DMS53 (cell line): Measurements from ENCODE around the gene GATA6.
A peak's percentile ranks its signal among the peaks of the same experiment; 100 is the strongest.

Experiments used
- DNase-seq: peaks from one replicate; lab custom pipeline; 2025; lab: John Stamatoyannopoulos, UW

Gene GATA6

DNA sequence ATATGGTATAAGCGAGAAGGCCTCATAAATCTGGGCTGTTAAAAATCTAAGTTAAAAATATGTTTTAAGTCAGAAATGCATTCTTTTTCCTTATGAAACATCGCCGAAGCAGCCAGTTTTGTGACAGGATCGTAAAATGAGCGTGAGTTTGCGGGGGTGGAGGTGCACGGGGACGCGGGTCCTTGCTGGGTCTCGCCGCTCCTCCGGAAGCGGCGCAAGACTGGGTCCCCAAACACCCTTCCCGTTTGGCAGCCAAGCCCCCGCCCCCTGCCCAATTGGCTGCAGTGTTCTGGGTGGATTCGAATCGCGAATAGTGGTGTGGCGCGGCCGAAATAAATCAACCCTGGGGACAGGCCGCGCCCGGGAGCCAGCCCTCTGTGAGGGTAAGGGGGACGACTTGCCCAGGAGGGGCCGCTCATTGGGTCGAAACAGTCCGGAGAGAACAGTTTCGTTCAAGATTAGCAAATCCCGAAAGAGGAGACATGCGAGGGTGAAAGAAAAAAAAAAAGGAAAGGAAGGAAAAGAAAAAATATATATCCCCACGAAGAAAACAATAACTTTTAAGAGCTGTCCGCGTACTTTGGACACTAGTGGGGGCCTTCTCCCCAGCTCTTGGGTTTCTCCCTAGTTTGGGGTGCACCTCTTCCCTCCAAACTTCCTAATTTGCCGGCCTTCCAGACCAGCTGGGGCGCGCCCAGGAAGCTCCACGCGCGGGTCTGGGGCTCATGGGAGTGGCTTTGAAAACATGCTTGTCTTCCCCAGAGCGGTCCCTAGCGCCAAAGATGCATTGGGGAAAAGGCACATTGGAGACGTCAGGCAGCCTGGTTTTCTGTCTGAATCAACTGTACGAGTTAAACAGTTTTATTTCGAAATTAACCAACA is 3.1 kb upstream of the GATA6 start:
- peak; percentile 47 for DNase-seq

DNA sequence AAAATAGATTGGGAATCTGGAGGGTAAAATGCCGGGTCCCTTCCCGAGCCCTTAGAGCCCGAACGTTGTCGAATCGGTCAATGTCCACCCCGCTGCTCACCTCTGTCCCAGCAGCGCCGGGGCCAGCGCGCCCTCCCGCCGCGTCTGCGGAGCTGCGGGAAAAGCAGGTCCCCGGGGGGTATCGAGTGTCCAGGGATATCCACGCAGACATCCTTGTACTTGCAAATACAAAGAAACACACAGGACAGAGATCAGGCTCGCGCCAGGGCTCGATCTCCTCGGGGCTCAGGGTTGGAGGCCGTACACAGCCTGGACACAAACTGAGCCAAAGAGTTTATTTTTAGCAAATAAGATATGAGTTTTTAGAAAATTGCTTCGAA is 2.3 kb upstream of the GATA6 start:
- peak; percentile 41 for DNase-seq

DNA sequence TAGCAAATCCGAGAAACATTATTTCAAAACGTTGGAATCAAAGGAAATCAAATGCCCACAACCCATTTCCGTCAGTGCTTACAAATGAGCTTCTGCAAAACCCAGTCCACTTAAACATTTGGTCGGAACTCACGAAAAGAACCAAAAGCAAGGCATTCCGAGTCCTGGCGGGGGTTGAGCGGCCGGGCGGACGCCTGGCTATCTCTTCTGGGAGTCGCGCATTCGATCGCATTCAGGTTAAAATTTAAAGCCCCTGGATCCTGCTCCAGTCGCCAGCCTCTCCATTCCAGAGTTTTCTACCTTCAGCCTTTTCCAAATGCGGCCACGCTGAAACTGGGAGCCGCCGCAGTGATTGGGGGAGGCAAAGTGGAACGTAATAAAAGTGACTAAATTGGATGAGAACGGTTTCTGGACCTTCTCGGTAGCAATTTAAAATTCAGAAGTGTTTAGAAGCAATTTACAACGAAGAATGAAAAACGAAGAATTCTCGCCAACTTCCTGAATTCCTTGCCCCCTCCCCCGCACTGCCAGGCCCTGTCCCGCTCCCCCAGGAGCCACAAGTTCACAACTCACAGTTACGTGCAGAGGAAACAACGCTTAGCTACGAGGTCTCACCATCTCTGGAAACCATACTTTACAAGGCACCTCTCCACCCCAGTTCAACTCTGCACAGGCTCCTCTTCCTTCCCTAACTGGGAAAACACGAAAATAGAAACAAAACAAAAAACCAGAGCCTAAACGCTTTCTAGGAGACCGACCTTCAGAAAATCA is 1.7 kb upstream of the GATA6 start:
- peak; percentile 46 for DNase-seq

DNA sequence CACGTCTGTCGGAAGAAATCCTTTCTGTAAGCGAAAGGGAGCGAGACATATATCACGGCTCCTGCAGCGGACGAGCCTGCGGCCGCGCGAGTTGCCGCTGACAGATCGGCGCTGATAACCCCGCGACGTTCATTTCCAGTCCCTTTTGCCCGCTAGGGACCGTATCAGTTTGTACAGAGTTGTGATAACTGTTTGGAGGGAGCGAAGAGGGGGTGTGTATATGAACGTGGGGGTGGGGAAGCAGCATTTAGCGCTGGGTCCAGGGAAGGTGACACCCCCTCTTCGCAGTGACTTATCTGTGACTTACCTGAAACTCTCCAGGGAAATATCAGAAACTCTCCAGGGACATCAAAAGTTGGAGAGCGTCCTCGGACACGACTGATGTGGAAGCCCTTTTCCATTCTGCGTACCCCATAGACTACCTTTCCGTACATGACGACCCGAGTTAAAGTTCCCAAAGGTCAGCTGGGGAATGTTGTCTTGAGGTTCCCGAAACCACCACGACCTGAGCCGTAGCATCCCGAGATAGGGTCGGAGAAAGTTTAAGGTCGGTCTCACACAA is 948 bp upstream of the GATA6 start:
- DNase-seq, result peak; percentile 79

DNA sequence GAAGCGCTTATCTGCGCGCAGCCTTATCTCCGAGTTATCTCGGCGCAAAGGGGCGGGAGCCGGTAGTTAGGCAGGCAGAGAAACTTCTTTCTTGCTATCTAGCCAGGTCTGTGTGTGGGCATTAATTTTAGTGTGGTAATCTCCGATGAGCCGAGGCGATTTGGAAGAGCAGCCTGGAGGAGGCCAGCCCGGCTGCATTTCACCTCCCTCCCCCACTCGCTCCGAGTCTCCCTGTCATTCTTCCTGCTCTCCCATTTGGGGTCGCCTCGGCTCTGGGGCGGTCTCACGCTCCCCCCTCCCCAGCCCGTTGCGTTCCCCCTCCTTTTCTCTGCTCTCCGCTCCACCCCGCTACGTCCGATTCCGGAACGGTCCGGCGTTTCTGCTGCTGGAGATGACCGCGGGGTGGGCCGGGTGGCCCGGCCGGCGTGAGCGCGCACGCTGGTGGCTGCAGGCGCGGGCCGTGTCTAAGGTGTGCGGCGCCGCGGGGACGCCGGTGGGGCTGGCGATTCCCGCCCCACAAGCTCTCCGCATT is 566 bp downstream of the GATA6 start:
- DNase-seq, result no peak

DNA sequence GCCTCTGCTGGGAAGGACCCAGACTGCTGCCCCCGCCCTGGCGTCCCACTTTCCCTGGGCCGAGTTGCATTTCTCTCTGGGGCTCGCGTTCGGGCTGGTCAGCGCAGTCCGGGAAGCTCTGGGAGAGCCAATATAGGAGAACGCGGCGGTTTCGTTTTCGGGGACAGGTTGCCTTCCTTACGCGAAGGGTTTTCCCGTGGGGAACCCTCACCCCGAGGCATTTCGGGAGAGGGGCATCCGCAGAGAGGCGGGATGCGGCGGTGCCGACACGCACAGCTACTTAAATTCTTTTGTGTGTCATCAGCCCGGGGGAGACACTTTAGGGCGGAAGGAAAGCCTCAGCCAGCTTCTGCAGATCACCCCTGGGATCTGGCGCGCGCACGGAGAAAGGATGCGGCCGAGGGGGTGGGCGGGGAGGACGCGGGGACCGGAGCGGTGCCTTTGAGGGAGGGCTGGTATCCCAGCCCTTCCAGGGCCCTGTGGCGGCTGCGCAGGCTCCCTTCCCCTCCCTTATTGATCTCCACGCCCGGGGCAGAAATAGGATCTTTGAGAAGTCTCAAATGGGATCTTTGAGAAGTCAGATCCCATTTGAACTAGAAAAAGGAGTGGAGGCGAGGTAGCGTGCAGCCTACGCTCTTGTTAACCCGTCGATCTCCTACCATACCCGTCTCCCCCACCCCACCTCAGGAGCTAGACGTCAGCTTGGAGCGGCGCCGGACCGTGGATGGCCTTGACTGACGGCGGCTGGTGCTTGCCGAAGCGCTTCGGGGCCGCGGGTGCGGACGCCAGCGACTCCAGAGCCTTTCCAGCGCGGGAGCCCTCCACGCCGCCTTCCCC is 1.2 kb downstream of the GATA6 start:
- DNase-seq, result peak; percentile 71

DNA sequence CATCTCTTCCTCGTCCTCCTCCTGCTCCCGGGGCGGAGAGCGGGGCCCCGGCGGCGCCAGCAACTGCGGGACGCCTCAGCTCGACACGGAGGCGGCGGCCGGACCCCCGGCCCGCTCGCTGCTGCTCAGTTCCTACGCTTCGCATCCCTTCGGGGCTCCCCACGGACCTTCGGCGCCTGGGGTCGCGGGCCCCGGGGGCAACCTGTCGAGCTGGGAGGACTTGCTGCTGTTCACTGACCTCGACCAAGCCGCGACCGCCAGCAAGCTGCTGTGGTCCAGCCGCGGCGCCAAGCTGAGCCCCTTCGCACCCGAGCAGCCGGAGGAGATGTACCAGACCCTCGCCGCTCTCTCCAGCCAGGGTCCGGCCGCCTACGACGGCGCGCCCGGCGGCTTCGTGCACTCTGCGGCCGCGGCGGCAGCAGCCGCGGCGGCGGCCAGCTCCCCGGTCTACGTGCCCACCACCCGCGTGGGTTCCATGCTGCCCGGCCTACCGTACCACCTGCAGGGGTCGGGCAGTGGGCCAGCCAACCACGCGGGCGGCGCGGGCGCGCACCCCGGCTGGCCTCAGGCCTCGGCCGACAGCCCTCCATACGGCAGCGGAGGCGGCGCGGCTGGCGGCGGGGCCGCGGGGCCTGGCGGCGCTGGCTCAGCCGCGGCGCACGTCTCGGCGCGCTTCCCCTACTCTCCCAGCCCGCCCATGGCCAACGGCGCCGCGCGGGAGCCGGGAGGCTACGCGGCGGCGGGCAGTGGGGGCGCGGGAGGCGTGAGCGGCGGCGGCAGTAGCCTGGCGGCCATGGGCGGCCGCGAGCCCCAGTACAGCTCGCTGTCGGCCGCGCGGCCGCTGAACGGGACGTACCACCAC is 2.1 kb downstream of the GATA6 start:
- peak; percentile 44 for DNase-seq

DNA sequence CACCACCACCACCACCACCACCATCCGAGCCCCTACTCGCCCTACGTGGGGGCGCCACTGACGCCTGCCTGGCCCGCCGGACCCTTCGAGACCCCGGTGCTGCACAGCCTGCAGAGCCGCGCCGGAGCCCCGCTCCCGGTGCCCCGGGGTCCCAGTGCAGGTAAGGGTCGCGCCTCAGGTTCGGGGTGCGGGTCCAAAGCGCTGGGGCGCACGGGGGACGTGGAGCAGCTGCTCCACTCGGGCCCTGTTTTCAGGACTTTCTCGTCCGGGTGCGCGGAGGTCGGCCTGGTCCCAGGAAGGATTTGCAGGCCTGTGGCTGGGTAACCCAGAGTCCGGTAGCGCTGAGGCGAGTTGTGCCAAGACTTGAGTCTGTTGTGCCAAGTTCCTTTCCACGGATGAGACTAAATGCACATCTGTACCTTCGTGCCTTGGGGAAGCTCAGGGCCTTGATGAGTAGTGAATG is 2.8 kb downstream of the GATA6 start:
- DNase-seq, result no peak

DNA sequence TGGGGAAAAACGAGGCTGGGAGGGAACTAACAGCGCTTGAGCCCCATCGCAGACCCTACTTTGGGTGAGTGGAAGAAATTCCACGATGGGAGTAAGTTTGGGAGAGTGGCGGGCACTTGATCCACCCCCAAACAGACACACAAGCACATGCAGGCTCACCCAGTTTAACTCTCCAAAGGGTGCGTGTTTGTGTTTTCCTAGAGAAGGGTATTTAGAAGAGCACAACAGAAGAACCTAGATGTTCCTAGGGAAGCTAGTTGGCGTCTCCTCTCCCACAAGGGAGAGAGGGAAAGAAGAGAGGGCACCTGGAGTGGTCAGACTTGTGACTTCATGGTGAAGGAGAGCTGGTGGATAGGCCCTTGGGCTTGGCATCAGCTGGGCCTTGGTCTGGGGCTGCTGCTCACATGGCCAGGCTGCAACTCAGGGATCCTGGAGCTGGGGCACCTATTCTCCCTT is 3.2 kb downstream of the GATA6 start:
- DNase-seq, result no peak

DNA sequence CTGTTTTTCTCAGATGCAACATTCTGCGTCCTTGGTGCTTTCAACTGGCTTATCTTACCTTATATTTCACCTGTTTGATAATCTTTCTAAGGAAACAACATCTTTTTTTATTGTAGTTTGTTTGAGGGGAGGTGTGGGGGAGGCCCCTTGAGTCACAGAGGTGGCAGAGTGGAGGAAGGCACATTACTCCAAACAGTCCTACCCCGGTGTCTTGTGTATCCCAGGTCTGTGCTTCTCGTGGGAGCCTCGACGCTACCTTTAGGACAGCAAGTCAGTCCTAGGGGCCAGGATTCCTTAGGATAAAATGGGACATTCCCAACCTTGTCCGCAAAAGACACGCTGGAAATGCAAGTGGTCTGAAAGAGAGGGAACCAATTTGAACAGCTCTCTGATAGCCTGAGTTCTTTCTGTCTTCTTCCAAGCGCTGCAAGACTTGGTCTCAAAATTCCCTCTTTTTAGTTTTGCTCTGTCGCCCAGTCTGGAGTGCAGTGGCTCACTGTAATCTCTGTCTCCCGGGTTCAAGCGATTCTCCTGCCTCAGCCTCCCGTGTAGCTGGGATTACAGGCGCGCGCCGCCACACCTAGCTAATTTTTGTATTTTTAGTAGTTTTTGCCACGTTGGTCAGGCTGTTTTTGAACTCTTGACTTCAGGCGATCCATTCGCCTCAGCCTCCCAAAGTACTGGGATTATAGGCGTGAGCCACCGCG is 4.0 kb downstream of the GATA6 start:
- DNase-seq, result no peak

DNA sequence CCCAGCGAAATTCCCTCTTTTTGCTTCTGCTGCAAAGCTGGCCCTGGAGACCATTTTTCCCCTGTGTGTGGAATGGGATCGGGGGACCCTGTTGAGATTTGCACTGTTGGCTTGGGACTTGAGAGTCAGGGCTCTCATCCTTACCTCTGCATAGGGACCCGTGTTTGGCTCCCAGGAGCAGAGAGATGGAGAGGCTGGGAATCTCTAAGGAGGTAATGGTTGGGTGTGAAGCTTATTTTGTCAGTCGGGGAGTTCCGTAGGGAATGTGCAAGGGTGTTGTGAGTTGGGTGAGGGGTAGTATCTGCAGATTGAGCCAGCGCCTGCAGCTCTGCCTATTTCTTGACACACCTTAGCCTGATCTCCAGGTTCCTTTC is 4.5 kb downstream of the GATA6 start:
- DNase-seq, result no peak

DNA sequence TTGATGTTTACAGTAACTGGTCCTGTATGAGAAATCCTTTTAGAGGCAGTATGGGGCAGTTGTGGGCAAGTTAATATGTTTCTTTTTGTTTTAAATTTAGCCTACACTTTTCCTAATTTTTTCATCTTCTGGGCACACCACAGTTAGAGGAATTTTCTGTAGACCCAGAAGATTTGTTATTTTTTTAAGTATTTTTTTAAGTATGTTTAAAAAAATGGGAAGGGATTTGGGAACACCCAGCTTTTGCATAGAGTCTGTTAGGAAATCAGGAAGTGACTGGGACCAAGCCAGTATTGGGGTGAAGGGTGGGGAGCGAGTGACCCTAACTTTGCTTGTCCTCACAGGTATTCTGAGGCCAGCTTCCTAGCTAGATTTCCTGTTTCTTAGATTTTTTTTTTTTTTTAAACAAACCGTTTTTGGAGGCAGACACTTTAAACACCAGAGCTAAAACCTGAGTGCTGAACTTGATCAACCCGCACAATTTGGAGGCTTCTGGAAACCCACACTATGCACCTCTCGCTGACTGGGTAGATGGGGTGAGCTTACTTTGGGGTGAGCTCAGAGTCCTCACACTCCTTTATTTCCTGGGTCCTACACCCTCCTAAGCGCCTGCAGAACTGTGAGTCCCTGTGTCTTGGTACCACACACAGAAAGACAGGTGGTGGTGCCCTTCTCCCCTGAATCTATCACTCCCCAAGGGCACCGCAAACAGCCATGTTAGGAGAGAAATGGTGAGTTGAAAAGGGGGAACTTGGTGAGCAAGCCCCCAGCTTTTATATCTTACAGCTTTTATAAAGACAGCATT is 5.2 kb downstream of the GATA6 start:
- no peak for DNase-seq

DNA sequence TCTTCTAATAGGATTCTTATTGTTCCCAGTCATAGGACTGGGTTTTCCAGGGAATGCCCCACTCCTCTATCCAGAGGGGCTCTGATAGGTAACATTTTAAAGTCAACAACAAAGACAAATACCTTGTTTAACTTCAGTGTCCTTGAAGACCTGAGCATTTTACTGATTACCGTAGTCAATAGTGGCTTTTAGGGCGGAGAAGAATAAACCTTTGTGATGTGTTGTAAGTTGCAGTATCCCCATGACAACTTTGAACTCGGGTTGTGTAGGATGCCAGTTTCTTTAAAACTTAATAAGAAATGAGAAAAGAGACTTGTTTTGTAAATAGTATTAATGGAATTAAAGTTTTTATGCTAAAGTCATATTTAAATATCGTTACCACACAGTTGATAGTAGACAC is 6.0 kb downstream of the GATA6 start:
- no peak for DNase-seq

DNA sequence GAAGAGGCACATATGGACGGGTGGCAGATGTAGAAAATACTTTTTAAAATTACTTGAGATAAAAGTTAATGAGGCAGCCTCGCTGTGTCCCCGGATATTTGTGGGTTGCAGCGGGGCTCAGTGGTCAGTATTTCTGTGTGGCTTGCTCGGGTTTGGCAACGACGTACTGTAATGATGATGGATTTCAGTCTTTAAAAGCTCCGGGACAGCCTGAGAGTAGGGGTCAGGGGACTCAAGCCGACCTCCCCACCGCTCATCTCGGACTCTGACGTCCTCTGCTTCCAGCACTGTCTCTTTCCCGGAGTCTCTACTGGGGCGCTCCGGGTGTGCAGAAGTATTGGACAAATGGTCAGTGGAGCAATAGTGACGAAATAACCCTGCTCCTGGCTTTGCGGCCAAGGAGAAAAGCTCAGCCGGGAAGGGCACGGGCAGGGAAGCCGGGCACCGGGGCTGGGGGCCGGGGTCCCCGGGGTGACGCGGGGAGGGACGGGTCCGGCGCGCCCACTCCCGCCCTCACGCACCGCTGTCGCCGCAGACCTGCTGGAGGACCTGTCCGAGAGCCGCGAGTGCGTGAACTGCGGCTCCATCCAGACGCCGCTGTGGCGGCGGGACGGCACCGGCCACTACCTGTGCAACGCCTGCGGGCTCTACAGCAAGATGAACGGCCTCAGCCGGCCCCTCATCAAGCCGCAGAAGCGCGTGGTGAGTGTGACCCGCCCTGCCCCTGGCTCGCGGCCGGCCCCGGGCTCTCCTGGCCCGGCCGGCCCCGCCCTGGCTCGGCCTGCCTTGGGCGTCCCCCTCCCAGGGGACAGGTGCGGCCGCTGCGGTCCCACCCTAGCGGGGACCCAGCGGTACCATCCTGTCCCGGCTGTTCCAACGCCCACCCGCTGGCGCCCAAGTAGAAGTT is 7.3 kb downstream of the GATA6 start:
- peak; percentile 24 for DNase-seq

DNA sequence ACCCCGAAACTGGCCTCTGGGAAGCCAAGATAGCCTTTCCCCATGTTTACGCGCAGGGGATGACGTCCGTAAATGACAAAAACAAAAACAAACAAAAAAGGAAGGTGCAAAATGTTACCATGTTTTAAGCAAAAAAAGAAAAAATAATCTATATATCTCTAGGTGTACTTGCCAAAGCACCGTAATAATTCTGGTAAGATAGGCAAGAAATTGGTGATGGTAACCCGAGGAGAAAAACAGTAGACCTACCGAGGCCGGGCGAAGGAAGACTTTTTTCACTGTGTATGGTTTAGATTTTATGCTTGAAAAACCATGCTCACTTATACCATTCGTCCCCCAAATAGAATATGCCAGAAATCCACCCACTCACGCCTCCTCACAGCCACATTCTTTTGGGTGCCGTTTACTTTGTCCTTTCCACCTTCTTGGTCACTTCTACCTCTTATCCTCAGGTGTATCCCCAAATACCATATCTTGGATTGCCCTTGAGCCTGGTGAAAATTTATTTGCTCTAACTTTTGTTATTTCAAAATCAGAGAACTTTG is 8.0 kb downstream of the GATA6 start:
- no peak for DNase-seq

DNA sequence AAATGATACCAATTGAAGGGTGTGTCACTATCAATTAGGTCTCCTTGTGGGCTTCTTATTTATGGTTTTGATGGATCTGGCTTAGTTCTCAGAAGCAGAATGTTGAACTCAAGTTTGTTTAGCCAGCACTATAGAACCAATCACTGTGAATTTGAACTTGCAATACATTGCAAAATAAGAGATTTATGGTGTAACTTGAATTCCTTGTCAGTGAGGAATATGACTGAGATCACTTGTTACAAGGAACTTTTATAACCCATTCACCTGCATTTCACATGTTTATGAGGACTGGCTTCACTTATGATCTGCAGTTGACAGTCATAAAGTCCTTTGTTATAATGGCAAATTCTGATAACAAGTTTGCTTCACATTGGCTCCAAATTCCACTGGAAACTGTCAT is 9.8 kb downstream of the GATA6 start:
- no peak for DNase-seq

DNA sequence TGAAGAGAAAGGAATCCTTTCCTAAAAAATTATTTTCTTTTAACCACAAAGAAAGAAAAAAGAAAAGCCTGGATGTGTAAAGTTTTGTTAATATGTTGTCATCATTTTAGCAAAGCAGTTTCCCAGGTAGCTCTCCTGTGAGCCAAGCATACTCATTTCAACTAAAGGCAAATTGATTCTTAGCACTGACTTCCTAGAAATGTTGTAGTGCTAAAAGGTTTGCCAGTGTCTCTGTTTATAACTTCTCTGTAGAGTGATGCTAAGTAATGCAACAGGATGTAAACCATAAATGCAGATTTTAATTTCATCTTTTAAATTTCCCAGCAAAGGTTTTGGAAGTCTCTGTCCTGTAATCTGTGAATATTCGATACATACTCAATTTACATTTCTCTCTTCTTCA is 10.2 kb downstream of the GATA6 start:
- no peak for DNase-seq

DNA sequence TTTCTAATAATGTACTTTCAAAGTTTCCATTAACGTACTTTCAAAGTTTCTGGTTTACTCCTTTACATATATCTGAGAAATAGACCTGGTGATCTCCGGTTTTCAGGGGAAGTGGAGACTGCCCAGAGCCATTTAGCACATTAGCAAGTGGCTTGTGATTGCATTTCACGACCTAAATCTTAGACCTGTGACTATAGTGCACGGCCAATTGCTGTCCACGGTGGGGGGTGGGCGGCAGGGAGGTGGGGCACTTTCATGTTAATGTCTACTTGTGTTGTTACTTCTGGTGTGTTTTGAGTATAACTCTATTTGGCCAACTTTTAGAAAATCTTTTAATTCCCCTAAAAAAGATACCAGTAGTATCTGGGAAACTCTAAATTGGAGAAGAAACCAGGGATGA is 11.3 kb downstream of the GATA6 start:
- DNase-seq, result no peak
